Measurements from ENCODE around the gene NFIX. TPM values are rescaled to one million over a fixed set of nuclear protein-coding genes. Genes with fewer than 3 reads are reported as not detected.

The NFIX gene
- total and polyA plus RNA-seq, 2 of the 13 experiments (the other 11 are each of a cell fraction or from before 2014, with no cell fraction given): 3.4 to 5.4 TPM

DNA sequence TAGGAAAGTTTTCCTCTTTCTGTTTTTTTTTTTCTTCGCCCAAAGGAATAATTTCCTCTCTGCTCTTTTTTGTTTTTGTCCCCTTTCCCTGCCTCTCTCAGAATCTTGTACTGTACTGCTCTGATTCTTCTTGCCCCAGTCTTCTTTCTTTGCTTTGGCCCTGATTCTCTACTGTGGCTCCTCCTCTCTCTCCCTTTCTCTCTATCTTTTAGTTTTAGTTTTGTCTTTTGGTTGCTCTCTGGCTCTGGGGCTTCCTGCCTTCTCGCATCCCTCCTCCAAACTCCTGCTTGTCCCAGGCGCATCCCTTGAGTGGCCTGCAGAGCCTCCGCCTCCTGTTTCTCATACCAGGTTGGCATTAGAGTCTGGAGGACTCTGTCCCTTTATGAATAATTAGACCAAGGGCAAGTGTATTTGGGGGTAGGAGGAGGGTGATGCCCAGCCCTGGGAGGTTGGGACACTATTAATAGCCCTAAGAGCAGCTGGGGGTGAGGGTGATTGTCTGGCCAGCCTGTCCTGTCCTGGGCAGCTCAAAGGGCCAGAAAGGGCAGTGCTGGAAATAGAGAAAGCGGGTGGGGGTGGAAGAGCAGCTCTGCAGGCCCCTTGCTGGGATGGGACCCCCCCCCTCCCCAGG lies 68.3 kb downstream of the NFIX start:
- 72% methylated on average over 5 of the region's 5 CpGs for WGBS (ENCODE audit: low lambda C conversion rate)
- FAIRE-seq (no peak), ATAC-seq (no peak), DNase-seq (ENCODE audit: low spot score) (no peak)
- CTCF ChIA-PET (ENCODE audit: low intra/inter-chr PET ratio, low total read pairs): no interaction called here
- BruUV-seq (replicated peaks): no TSS peak
- H2AFZ ChIP-seq (ENCODE audit: low read length): no peak overlapping the region
- no peak overlapping the region for H3K4me3 ChIP-seq (replicated peaks in 1 of 3; ENCODE audit: insufficient read depth in 1 of 3, low read depth in 2 of 3, low read length in 3 of 3)
- peaks cover 0 to 3% of the 10 kb centered on the region in 2 experiments; a peak in 3 of 5 replicates for H3K36me3 ChIP-seq (replicated peaks in 1 of 2; ENCODE audit: control insufficient read depth in 1 of 2, insufficient read depth in 2 of 2, low read length in 2 of 2)
- H4K20me1 ChIP-seq (ENCODE audit: insufficient read depth, low read length): no peaks in the 10 kb centered on the region
- H3K4me1 ChIP-seq (ENCODE audit: insufficient read depth, low read length): peaks cover 44% of the 10 kb centered on the region
- no peak overlapping the region for H3K9ac ChIP-seq (ENCODE audit: insufficient read depth, low read depth, low read length)
- TF ChIP-seq, protein P1, sequence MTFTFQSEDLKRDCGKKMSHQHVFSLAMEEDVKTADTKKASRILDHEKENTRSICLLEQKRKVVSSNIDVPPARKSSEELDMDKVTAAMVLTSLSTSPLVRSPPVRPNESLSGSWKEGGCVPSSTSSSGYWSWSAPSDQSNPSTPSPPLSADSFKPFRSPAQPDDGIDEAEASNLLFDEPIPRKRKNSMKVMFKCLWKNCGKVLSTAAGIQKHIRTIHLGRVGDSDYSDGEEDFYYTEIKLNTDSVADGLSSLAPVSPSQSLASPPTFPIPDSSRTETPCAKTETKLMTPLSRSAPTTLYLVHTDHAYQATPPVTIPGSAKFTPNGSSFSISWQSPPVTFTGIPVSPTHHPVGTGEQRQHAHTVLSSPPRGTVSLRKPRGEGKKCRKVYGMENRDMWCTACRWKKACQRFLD (CRISPR knock-in tag; IDR thresholded peaks at IDR 0.05; ENCODE audit: borderline replicate concordance): no peak
- no peak for TF ChIP-seq ZNF207 (IDR thresholded peaks at IDR 0.05; ENCODE audit: borderline replicate concordance)
- TF ChIP-seq ZNF619 (CRISPR knock-in tag; IDR thresholded peaks at IDR 0.05): no peak
- no peak for TF ChIP-seq ZNF773 (CRISPR knock-in tag; IDR thresholded peaks at IDR 0.05; ENCODE audit: borderline replicate concordance)
- TF ChIP-seq, protein P2, sequence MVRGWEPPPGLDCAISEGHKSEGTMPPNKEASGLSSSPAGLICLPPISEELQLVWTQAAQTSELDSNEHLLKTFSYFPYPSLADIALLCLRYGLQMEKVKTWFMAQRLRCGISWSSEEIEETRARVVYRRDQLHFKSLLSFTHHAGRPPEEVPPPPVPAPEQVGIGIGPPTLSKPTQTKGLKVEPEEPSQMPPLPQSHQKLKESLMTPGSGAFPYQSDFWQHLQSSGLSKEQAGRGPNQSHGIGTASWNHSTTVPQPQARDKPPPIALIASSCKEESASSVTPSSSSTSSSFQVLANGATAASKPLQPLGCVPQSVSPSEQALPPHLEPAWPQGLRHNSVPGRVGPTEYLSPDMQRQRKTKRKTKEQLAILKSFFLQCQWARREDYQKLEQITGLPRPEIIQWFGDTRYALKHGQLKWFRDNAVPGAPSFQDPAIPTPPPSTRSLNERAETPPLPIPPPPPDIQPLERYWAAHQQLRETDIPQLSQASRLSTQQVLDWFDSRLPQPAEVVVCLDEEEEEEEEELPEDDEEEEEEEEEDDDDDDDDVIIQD (CRISPR knock-in tag; IDR thresholded peaks at IDR 0.05; ENCODE audit: low read depth): no peak
- TF ChIP-seq, protein P3, sequence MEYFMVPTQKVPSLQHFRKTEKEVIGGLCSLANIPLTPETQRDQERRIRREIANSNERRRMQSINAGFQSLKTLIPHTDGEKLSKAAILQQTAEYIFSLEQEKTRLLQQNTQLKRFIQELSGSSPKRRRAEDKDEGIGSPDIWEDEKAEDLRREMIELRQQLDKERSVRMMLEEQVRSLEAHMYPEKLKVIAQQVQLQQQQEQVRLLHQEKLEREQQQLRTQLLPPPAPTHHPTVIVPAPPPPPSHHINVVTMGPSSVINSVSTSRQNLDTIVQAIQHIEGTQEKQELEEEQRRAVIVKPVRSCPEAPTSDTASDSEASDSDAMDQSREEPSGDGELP (IDR thresholded peaks at IDR 0.05; ENCODE audit: borderline replicate concordance, low read depth): no peak
- TF ChIP-seq ZNF530 (CRISPR knock-in tag; IDR thresholded peaks at IDR 0.05; ENCODE audit: low read depth): no peak
- TF ChIP-seq NCOA2 (CRISPR knock-in tag; IDR thresholded peaks at IDR 0.05): no peak
- no peak for TF ChIP-seq ZNF256 (CRISPR knock-in tag; conservative IDR thresholded peaks at IDR 0.05)
- no peak for TF ChIP-seq SAFB2 (CRISPR knock-in tag; IDR thresholded peaks at IDR 0.05; ENCODE audit: borderline replicate concordance, low read depth)
- TF ChIP-seq IRF2 (CRISPR knock-in tag; IDR thresholded peaks at IDR 0.05): no peak
- no peak for TF ChIP-seq SKI (IDR thresholded peaks at IDR 0.05; ENCODE audit: partially characterized antibody)
- TF ChIP-seq GPN1 (CRISPR knock-in tag; IDR thresholded peaks at IDR 0.05; ENCODE audit: borderline replicate concordance): no peak
- TF ChIP-seq, protein P4, sequence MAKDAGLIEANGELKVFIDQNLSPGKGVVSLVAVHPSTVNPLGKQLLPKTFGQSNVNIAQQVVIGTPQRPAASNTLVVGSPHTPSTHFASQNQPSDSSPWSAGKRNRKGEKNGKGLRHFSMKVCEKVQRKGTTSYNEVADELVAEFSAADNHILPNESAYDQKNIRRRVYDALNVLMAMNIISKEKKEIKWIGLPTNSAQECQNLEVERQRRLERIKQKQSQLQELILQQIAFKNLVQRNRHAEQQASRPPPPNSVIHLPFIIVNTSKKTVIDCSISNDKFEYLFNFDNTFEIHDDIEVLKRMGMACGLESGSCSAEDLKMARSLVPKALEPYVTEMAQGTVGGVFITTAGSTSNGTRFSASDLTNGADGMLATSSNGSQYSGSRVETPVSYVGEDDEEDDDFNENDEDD (CRISPR knock-in tag; IDR thresholded peaks at IDR 0.05; ENCODE audit: borderline replicate concordance): no peak
- no peak for TF ChIP-seq NCOR1 (IDR thresholded peaks at IDR 0.05; ENCODE audit: borderline replicate concordance, low read length)
- no peak for TF ChIP-seq BCL6 (CRISPR knock-in tag; IDR thresholded peaks at IDR 0.05)
- no peak for TF ChIP-seq ZNF792 (CRISPR knock-in tag; IDR thresholded peaks at IDR 0.05)
- no peak for TF ChIP-seq ZNF337 (CRISPR knock-in tag; IDR thresholded peaks at IDR 0.05; ENCODE audit: borderline replicate concordance, low read depth)
- no peak for TF ChIP-seq BORCS8-MEF2B (CRISPR knock-in tag; IDR thresholded peaks at IDR 0.05)
- no peak for TF ChIP-seq ZBTB20 (CRISPR knock-in tag; IDR thresholded peaks at IDR 0.05; ENCODE audit: borderline replicate concordance, low read depth)
- no peaks in the 10 kb centered on the region for H3K9me3 ChIP-seq (ENCODE audit: low read length)
- peaks cover 17% of the 10 kb centered on the region for H3K79me2 ChIP-seq (ENCODE audit: insufficient read depth, low read length)
- no peak overlapping the region for H3K27ac ChIP-seq (ENCODE audit: extremely low read length, insufficient read depth, low read length)
- POLR2A ChIA-PET: no interaction called here
- H3K4me2 ChIP-seq (ENCODE audit: low read depth, low read length): no peak overlapping the region
- no peaks in the 10 kb centered on the region for H3K27me3 ChIP-seq (ENCODE audit: control insufficient read depth in 1 of 2, insufficient read depth in 2 of 2, low read length in 2 of 2)
- in situ Hi-C loops (cut with HindIII; ENCODE audit: extremely low pct_ligation_motif_present, low pct_unique_long_range_greater_than_20kb) (loop anchor here (5.0 kb wide), 2 partner anchors 41 to 76 kb away; no protein-coding TSS in a partner anchor), intact Hi-C loops (cut with micrococcal nuclease; ENCODE audit: unreplicated experiment) (loop anchor here (5.0 kb wide), 1 partner anchor 41 kb away; no protein-coding TSS in a partner anchor)
